ENCODE measurements around the gene ANKFY1.

The ANKFY1 gene, protein sequence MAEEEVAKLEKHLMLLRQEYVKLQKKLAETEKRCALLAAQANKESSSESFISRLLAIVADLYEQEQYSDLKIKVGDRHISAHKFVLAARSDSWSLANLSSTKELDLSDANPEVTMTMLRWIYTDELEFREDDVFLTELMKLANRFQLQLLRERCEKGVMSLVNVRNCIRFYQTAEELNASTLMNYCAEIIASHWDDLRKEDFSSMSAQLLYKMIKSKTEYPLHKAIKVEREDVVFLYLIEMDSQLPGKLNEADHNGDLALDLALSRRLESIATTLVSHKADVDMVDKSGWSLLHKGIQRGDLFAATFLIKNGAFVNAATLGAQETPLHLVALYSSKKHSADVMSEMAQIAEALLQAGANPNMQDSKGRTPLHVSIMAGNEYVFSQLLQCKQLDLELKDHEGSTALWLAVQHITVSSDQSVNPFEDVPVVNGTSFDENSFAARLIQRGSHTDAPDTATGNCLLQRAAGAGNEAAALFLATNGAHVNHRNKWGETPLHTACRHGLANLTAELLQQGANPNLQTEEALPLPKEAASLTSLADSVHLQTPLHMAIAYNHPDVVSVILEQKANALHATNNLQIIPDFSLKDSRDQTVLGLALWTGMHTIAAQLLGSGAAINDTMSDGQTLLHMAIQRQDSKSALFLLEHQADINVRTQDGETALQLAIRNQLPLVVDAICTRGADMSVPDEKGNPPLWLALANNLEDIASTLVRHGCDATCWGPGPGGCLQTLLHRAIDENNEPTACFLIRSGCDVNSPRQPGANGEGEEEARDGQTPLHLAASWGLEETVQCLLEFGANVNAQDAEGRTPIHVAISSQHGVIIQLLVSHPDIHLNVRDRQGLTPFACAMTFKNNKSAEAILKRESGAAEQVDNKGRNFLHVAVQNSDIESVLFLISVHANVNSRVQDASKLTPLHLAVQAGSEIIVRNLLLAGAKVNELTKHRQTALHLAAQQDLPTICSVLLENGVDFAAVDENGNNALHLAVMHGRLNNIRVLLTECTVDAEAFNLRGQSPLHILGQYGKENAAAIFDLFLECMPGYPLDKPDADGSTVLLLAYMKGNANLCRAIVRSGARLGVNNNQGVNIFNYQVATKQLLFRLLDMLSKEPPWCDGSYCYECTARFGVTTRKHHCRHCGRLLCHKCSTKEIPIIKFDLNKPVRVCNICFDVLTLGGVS

DNA sequence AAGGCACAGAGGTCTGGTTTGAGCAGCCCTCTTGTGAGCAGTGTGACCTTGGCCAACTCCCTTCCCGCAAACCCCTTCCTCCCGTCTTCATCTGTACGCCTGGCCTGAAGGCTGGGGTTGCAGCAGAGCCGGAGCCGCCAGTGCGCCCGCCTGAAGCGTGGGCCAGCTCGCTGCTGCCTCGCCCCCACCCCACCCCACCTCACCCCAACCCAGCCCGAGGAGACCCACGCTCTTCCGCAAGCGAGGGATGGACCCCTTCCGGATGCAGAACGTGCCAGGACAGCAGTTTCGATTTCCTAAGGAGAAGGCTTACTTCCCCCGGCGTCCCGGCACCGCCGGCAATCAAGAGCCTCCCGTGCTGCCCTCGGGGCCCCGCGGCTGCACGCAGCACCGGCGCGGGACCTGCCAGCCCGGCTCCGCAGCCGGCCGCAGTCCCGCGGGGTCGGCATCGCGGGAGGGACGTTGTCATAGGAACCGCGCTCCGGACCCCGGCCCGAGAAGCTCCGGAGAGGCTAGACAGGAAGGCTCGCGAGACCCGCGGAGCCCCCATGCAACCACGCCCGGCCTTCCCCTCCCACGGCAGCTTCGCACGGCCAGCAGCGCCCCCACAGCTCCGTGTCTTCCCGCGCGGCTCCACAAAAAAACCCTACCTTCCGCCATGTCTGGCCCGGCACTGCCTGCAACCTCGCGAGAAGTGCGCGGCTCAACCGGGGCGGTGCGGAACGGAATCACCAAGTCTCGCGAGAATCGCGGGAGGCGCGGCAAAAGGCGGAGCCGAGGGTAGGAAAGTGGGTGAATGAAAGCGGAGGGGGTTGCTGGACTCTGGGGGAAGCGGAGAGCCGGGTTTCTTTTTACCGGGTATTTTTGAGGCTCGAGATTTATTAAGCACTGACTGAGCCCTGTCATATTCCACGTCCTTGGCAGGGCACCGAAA, at the start of gene ANKFY1:
TSS of gene ANKFY1 (minus strand) at position 698 of the 934 bp plus-strand sequence. CDS start at position 660, 38 bp downstream.
- Histone ChIP-seq H3K4me1 (ENCODE audit: insufficient read depth, low read length) (peaks cover 34% of the 10 kb centered on the region), H3K27me3 (ENCODE audit: insufficient read depth, low read length, poor library complexity) (no peaks in the 10 kb centered on the region), H3K4me3 (ENCODE audit: low read depth in 1 of 2, low read length in 2 of 2) (peak within 1 kb of the TSS; percentile 78 to 91), H3K4me2 (ENCODE audit: insufficient read depth, low read length) (peak within 1 kb of the TSS; percentile 92), H3K36me3 (ENCODE audit: insufficient read depth, low read length) (peaks cover 34% of the 10 kb centered on the region), H4K20me1 (ENCODE audit: insufficient read depth, low read length) (peaks cover 34% of the 10 kb centered on the region), H3K27ac (ENCODE audit: low read length) (peak within 1 kb of the TSS; percentile 77), H3K9me3 (ENCODE audit: insufficient read depth, low read length, severe bottlenecking) (peaks cover 3% of the 10 kb centered on the region), H3K79me2 (ENCODE audit: insufficient read depth, low read length) (peaks cover 59% of the 10 kb centered on the region), H2AFZ (ENCODE audit: low read depth, low read length) (peak within 1 kb of the TSS; percentile 86), H3K9ac (ENCODE audit: low read depth, low read length) (peak within 1 kb of the TSS; percentile 72)
- DNase-seq (peak; percentile 97), ATAC-seq (ENCODE audit: insufficient read depth, low read depth) (peak; percentile 93)
- TF ChIP-seq, protein P1, sequence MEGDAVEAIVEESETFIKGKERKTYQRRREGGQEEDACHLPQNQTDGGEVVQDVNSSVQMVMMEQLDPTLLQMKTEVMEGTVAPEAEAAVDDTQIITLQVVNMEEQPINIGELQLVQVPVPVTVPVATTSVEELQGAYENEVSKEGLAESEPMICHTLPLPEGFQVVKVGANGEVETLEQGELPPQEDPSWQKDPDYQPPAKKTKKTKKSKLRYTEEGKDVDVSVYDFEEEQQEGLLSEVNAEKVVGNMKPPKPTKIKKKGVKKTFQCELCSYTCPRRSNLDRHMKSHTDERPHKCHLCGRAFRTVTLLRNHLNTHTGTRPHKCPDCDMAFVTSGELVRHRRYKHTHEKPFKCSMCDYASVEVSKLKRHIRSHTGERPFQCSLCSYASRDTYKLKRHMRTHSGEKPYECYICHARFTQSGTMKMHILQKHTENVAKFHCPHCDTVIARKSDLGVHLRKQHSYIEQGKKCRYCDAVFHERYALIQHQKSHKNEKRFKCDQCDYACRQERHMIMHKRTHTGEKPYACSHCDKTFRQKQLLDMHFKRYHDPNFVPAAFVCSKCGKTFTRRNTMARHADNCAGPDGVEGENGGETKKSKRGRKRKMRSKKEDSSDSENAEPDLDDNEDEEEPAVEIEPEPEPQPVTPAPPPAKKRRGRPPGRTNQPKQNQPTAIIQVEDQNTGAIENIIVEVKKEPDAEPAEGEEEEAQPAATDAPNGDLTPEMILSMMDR (IDR thresholded peaks at IDR 0.05; ENCODE audit: borderline replicate concordance, extremely low read depth, low read length, poor library complexity, severe bottlenecking), result peak; percentile 30
- TF ChIP-seq EZH2 (IDR thresholded peaks at IDR 0.05; ENCODE audit: borderline replicate concordance, low read depth, low read length, severe bottlenecking), result no peak

DNA sequence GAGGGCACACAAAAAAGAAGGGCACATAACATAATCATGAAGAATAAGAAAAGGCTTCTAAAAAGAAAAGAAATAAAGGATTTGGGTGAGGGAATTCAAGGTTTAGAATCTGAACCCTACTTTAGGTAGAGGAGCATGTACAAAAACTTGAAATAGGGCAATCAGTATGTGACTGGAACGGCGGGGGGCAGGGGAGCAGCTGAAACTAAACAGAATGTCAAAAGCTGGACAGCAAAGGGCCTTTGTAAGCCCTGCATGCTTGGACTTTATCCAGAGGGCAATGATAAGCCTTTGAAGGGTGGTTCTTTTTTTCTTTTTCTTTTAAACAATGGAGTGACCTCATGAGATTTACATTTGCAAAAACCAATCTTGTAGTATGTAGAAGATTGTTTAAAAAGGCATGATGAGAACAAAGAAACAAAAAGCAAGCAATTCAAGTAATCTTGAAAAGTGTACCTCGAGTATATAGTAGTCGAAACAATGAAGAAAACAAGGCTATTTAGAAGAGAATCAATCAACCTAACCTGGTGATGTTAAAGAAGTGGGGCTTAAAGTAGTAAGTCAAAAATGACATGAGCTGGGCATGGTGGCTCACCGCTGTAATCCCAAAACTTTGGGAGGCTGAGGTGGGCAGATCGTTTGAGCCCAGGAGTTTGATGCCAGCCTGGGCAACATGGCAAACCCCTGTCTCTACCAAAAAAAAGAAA, 46.7 kb upstream of the ANKFY1 start:
- H4K20me1 ChIP-seq (ENCODE audit: insufficient read depth, low read length), result peaks cover 56% of the 10 kb centered on the region; the same call in 1 of the 2 replicates
- no peak overlapping the region for H3K4me3 ChIP-seq (ENCODE audit: low read depth in 1 of 2, low read length in 2 of 2)
- no peak overlapping the region for H3K27ac ChIP-seq (ENCODE audit: low read length)
- no peak overlapping the region for H2AFZ ChIP-seq (ENCODE audit: low read depth, low read length)
- no peak overlapping the region for H3K4me2 ChIP-seq (ENCODE audit: insufficient read depth, low read length)
- H3K36me3 ChIP-seq (ENCODE audit: insufficient read depth, low read length), result peaks cover 17% of the 10 kb centered on the region; the same call in 1 of the 2 replicates
- H3K9ac ChIP-seq (ENCODE audit: low read depth, low read length), result no peak overlapping the region
- no peak for TF ChIP-seq EZH2 (IDR thresholded peaks at IDR 0.05; ENCODE audit: borderline replicate concordance, low read depth, low read length, severe bottlenecking)
- TF ChIP-seq, protein P1 (IDR thresholded peaks at IDR 0.05; ENCODE audit: borderline replicate concordance, extremely low read depth, low read length, poor library complexity, severe bottlenecking), result no peak
- peaks cover 88% of the 10 kb centered on the region for H3K79me2 ChIP-seq (ENCODE audit: insufficient read depth, low read length)
- H3K9me3 ChIP-seq (ENCODE audit: insufficient read depth, low read length, severe bottlenecking), result no peaks in the 10 kb centered on the region
- no peaks in the 10 kb centered on the region for H3K27me3 ChIP-seq (ENCODE audit: insufficient read depth, low read length, poor library complexity)
- no peaks in the 10 kb centered on the region for H3K4me1 ChIP-seq (ENCODE audit: insufficient read depth, low read length)
- no peak for ATAC-seq (ENCODE audit: insufficient read depth, low read depth)
- no peak for DNase-seq

DNA sequence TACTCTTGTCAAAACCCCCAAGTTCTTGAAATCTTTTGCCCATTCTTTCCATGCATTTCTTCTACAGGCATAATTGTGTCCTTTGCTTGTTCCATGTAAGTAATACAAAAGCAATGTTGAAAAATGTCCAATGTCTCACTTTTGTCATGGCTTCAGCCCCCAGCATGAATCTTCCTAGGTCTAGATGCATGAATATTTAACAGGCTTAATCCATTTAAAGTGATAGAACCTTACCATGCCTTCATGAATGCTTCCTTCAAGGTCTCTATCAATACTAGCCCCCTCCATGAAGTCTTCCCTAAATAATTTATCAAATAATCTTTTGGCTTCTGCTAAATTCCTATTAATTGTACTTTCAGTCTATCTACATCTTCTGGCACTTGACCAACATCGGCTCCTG, 46.1 kb upstream of the ANKFY1 start:
- Histone ChIP-seq H3K36me3 (ENCODE audit: insufficient read depth, low read length) (peaks cover 17% of the 10 kb centered on the region; the same call in 1 of the 2 replicates), H3K9me3 (ENCODE audit: insufficient read depth, low read length, severe bottlenecking) (no peaks in the 10 kb centered on the region), H2AFZ (ENCODE audit: low read depth, low read length) (no peak overlapping the region), H3K27me3 (ENCODE audit: insufficient read depth, low read length, poor library complexity) (no peaks in the 10 kb centered on the region), H3K4me3 (ENCODE audit: low read depth in 1 of 2, low read length in 2 of 2) (no peak overlapping the region), H3K4me2 (ENCODE audit: insufficient read depth, low read length) (no peak overlapping the region), H3K27ac (ENCODE audit: low read length) (no peak overlapping the region), H3K4me1 (ENCODE audit: insufficient read depth, low read length) (no peaks in the 10 kb centered on the region), H3K9ac (ENCODE audit: low read depth, low read length) (no peak overlapping the region), H3K79me2 (ENCODE audit: insufficient read depth, low read length) (peaks cover 87% of the 10 kb centered on the region), H4K20me1 (ENCODE audit: insufficient read depth, low read length) (peaks cover 59% of the 10 kb centered on the region; the same call in 1 of the 2 replicates)
- ATAC-seq (ENCODE audit: insufficient read depth, low read depth) (no peak), DNase-seq (no peak)
- TF ChIP-seq EZH2 (IDR thresholded peaks at IDR 0.05; ENCODE audit: borderline replicate concordance, low read depth, low read length, severe bottlenecking), result no peak
- TF ChIP-seq, protein P1 (IDR thresholded peaks at IDR 0.05; ENCODE audit: borderline replicate concordance, extremely low read depth, low read length, poor library complexity, severe bottlenecking), result no peak
